ENCODE measurements around the gene NCOA1. TPM values are rescaled to one million over a fixed set of nuclear protein-coding genes. Genes with fewer than 3 reads are reported as not detected.
A peak's percentile ranks its signal among the peaks of the same experiment; 100 is the strongest.

Gene NCOA1
- total and polyA plus RNA-seq, 4 donors = 6.5 to 26.6 (median 16.3) TPM

DNA sequence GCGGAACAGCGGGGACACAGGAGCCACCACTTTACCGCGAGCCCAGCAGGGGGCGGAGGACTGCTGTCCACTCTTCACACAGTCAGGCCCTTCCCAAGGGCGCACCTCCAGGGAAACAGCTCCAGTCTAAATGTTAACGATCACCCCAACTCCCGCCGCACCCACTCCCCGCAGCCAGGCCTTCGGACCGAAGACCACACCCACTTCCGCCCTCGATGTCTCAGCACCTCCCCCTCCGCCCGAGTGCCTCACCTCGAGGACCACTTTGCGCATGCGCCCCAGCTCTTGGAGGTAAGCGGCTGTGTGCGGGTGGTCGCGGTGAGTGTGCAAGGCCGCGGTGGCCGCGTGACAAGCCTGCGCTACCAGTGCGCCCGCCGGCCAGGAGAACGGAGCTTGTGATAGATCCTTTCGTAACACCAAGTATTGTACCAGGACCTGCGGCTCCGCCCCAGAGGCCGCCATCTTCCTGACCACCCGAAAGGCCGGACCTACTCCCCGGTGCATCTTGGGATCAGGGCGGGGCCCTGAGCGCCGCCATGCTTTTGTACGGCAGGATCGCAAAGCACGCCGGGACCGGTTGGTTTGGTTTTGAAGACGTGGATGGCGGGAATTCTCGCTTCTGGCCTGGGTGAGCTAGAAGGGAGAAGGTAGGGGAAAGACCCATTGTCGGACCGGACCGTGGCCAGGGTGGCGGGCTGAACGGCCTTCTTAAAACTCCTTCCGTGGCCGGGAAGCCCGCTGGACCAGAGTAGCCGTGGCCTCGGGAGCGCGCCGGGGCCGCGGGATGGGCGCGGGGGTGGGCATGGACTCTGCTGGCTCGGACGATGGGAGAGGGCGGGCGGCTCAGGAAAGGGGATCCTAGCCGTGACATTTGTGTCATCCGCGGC, 302.1 kb downstream of the NCOA1 start, which contains the start of the genes CENPO and PTRHD1 (continued):
- TF ChIP-seq, protein P1, sequence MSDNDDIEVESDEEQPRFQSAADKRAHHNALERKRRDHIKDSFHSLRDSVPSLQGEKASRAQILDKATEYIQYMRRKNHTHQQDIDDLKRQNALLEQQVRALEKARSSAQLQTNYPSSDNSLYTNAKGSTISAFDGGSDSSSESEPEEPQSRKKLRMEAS (IDR thresholded peaks at IDR 0.05) = peak; percentile 63
- TF ChIP-seq RXRA (IDR thresholded peaks at IDR 0.05) (peak in 1 of 2 donors; percentile 20), FOXA1 (IDR thresholded peaks at IDR 0.05) (no peak), ATF3 (IDR thresholded peaks at IDR 0.05) (no peak), FOXA2 (IDR thresholded peaks at IDR 0.05) (no peak), JUND (IDR thresholded peaks at IDR 0.05) (peak; percentile 20 to 49), CTCF (IDR thresholded peaks at IDR 0.05; ENCODE audit: low read depth, low read length, missing input control) (peak; percentile 80), HNF4G (IDR thresholded peaks at IDR 0.05) (no peak)

- Histone ChIP-seq H3K9ac (ENCODE audit: low read depth in 1 of 2, low read length in 2 of 2) (no peak overlapping the region), H3K4me1 (ENCODE audit: control insufficient read depth in 4 of 4, insufficient read depth in 4 of 4, low read length in 3 of 4) (peaks cover 0 to 15% (median 13%) of the 10 kb centered on the region in 4 donors), H3K4me3 (ENCODE audit: low read depth in 1 of 3, low read length in 3 of 3) (peak overlapping the region; percentile 74 to 82 (median 78)), H3K27ac (ENCODE audit: low read depth in 1 of 2, low read length in 2 of 2) (no peak overlapping the region), H3K9me3 (ENCODE audit: control insufficient read depth in 4 of 4, low read length in 3 of 4) (no peaks in the 10 kb centered on the region), H3K36me3 (ENCODE audit: control insufficient read depth in 4 of 4, insufficient read depth in 3 of 4, low read depth in 1 of 4, low read length in 3 of 4) (peaks cover 0 to 5% (median 2%) of the 10 kb centered on the region in 4 donors), H3K27me3 (ENCODE audit: control insufficient read depth in 4 of 4, insufficient read depth in 4 of 4, low read length in 3 of 4) (no peaks in the 10 kb centered on the region)
- 18% methylated on average over 14 of the region's 14 CpGs for WGBS
- TF ChIP-seq CTCF (IDR thresholded peaks at IDR 0.05; ENCODE audit: low read depth, low read length, missing input control) (no peak), YY1 (IDR thresholded peaks at IDR 0.05) (no peak), ATF3 (IDR thresholded peaks at IDR 0.05) (no peak), GABPA (IDR thresholded peaks at IDR 0.05 in 1 of 2, conservative IDR thresholded peaks at IDR 0.05 in 1 of 2) (no peak), FOXA2 (IDR thresholded peaks at IDR 0.05) (no peak), TAF1 (conservative IDR thresholded peaks at IDR 0.05) (no peak), NR2F2 (IDR thresholded peaks at IDR 0.05) (no peak), SP1 (IDR thresholded peaks at IDR 0.05) (no peak), FOXA1 (IDR thresholded peaks at IDR 0.05) (no peak)
- TF ChIP-seq, protein P1 (IDR thresholded peaks at IDR 0.05) = no peak
- DNase-seq (ENCODE audit: low spot score) = peak; percentile 40
Observed at GRCh38 chr2:24793761-24794435, 302.8 kb downstream of the NCOA1 start.

Data from liver (tissue), 9 donors.